GM21367 (cell line): ENCODE data around the gene KAZN.

ENCODE experiments used
- ATAC-seq: cut with Tn5 transposase; IDR thresholded peaks from one replicate; pipeline ENCODE4 v1.9.1; 2021; ENCODE audit not compliant: unreplicated experiment

KAZN gene

GRCh38 chr1:14667651-14667984 is 69.1 kb downstream of the KAZN start:
- no peak for ATAC-seq

GRCh38 chr1:14668538-14668937 is 70.1 kb downstream of the KAZN start:
- ATAC-seq, result no peak

- ATAC-seq, result no peak
These were observed 73.5 kb downstream of the KAZN start for GRCh38 chr1:14672005-14672404.

GRCh38 chr1:14674030-14674429 is 75.5 kb downstream of the KAZN start:
- ATAC-seq, result no peak

GRCh38 chr1:14676400-14676799 is 77.9 kb downstream of the KAZN start:
- no peak for ATAC-seq

GRCh38 chr1:14677292-14677971 is 78.9 kb downstream of the KAZN start:
- ATAC-seq, result no peak

- ATAC-seq, result no peak
These were observed 79.6 kb downstream of the KAZN start for GRCh38 chr1:14678011-14678638.

GRCh38 chr1:14679027-14679688 is 80.7 kb downstream of the KAZN start:
- ATAC-seq, result no peak

GRCh38 chr1:14681182-14681581 is 82.7 kb downstream of the KAZN start:
- no peak for ATAC-seq

- ATAC-seq, result no peak
These were observed 84.6 kb downstream of the KAZN start for GRCh38 chr1:14682941-14683621.

- ATAC-seq, result no peak
These were observed 86.6 kb downstream of the KAZN start for GRCh38 chr1:14685078-14685477.

- no peak for ATAC-seq
These were observed 88.2 kb downstream of the KAZN start for GRCh38 chr1:14686701-14687100.

- ATAC-seq, result no peak
These were observed 88.7 kb downstream of the KAZN start for GRCh38 chr1:14687147-14687546.

- no peak for ATAC-seq
These were observed 91.6 kb downstream of the KAZN start for GRCh38 chr1:14689996-14690615.

- no peak for ATAC-seq
These were observed 95.5 kb downstream of the KAZN start for GRCh38 chr1:14693949-14694348.

GRCh38 chr1:14694589-14694988 is 96.1 kb downstream of the KAZN start:
- ATAC-seq, result no peak

GRCh38 chr1:14696761-14697160 is 98.3 kb downstream of the KAZN start:
- no peak for ATAC-seq

- no peak for ATAC-seq
These were observed 98.9 kb downstream of the KAZN start for GRCh38 chr1:14697353-14697752.

GRCh38 chr1:14698314-14698713 is 99.8 kb downstream of the KAZN start:
- ATAC-seq, result no peak

- no peak for ATAC-seq
These were observed 101.1 kb downstream of the KAZN start for GRCh38 chr1:14699620-14700019.

- no peak for ATAC-seq
These were observed 106.4 kb downstream of the KAZN start for GRCh38 chr1:14704846-14705245.
